ENCODE measurements around the gene NUDT15. TPM values are rescaled to one million over a fixed set of nuclear protein-coding genes. Genes with fewer than 3 reads are reported as not detected.
A peak's percentile ranks its signal among the peaks of the same experiment; 100 is the strongest.

Gene NUDT15
- total and polyA plus RNA-seq, 2 donors from 2014 or later: 11.9 to 19.7 TPM

DNA sequence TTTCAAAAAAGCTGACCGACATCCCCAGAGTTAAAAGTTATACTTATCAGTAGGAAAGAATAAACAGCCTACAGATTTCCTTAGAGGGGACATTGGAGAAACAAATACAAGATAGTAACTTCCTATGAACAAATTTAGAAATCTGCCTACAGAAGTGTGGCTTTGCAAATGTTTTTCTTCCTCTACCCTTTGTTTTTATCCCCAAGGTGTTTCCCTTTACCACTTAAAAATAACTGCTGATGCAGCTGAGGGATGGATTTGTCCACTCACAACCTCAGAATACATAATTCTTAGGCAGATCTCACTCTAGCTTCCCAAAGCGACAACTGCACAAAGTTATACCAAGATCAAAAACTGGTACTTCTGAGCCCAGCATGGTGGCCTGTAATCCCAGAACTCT is 36.5 kb downstream of the NUDT15 start:
- intact Hi-C loops (cut with DNase I): no loop called here
- H3K9ac ChIP-seq (ENCODE audit: low read length in 3 of 3): no peak overlapping the region
- no peaks in the 10 kb centered on the region for H3K27me3 ChIP-seq (ENCODE audit: control insufficient read depth, insufficient read depth, low read length)
- TF ChIP-seq CTCF (IDR thresholded peaks at IDR 0.05; ENCODE audit: borderline replicate concordance, extremely low read depth, insufficient read depth): no peak
- FAIRE-seq (no peak), DNase-seq (no peak)
- H3K27ac ChIP-seq (ENCODE audit: low read depth in 2 of 2, low read length in 2 of 2): no peak overlapping the region
- no peaks in the 10 kb centered on the region for H3K4me1 ChIP-seq (ENCODE audit: control insufficient read depth in 2 of 3, insufficient read depth in 2 of 3, low read depth in 1 of 3, low read length in 3 of 3)
- H3K9me3 ChIP-seq (ENCODE audit: control insufficient read depth in 2 of 3, insufficient read depth in 1 of 3, low read length in 3 of 3): peaks cover 3 to 21% (median 4%) of the 10 kb centered on the region in 3 donors
- H3K36me3 ChIP-seq (ENCODE audit: control insufficient read depth in 2 of 3, insufficient read depth in 3 of 3, low read length in 3 of 3): peaks cover 17 to 68% (median 36%) of the 10 kb centered on the region in 3 donors
- H3K4me3 ChIP-seq (ENCODE audit: low read length in 3 of 3): no peak overlapping the region

DNA sequence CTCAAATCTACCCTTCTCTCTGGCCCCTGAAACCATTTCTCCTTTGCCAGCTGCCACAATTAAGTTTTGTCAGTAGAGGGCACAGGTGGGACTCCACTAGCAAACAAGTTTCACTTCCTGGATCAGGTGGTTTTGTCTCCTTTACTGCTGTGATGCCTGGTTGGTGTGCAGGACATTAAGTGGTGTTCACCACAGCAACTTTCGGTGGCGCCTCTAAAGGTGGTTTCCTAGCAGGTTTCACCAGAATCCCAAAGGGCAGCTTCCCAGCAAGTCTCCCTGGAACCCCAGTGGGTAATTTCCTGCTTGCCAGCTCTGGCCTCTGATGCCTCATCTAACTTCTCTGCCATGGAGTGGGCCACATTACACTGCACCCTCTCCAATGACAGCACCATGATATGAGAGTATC is 40.7 kb downstream of the NUDT15 start:
- Histone ChIP-seq H3K36me3 (ENCODE audit: control insufficient read depth in 2 of 3, insufficient read depth in 3 of 3, low read length in 3 of 3) (peaks cover 7 to 61% (median 35%) of the 10 kb centered on the region in 3 donors), H3K27me3 (ENCODE audit: control insufficient read depth, insufficient read depth, low read length) (no peaks in the 10 kb centered on the region), H3K4me3 (ENCODE audit: low read length in 3 of 3) (no peak overlapping the region), H3K27ac (ENCODE audit: low read depth in 2 of 2, low read length in 2 of 2) (no peak overlapping the region), H3K4me1 (ENCODE audit: control insufficient read depth in 2 of 3, insufficient read depth in 2 of 3, low read depth in 1 of 3, low read length in 3 of 3) (no peaks in the 10 kb centered on the region), H3K9ac (ENCODE audit: low read length in 3 of 3) (no peak overlapping the region), H3K9me3 (ENCODE audit: control insufficient read depth in 2 of 3, insufficient read depth in 1 of 3, low read length in 3 of 3) (no peaks in the 10 kb centered on the region)
- intact Hi-C loops (cut with DNase I): no loop called here
- FAIRE-seq: no peak
- TF ChIP-seq CTCF (IDR thresholded peaks at IDR 0.05; ENCODE audit: borderline replicate concordance, extremely low read depth, insufficient read depth): peak; percentile 28
- peak in 2 of 5 donors; percentile 12 to 21 for DNase-seq

DNA sequence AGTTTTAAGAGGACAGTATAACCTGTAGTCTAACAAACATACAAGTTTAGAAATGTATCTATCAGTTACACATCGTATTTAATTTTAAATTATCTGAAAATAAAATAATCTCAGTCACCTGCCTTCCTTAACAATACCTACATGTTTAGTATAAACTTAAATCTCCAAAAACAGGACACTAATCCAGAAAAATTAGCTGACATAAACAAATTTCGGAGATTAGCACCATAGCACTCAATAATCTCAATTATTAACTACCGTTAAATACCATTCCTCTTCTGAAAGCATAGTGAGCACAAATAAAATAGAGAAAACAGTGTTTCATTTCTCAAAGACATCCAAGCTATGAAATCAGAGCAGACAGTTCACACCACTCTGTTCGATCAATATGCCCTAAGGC is 44.2 kb downstream of the NUDT15 start:
- Histone ChIP-seq H3K36me3 (ENCODE audit: control insufficient read depth in 2 of 3, insufficient read depth in 3 of 3, low read length in 3 of 3) (peaks cover 2 to 47% (median 26%) of the 10 kb centered on the region in 3 donors), H3K27me3 (ENCODE audit: control insufficient read depth, insufficient read depth, low read length) (no peaks in the 10 kb centered on the region), H3K9me3 (ENCODE audit: control insufficient read depth in 2 of 3, insufficient read depth in 1 of 3, low read length in 3 of 3) (no peaks in the 10 kb centered on the region), H3K4me3 (ENCODE audit: low read length in 3 of 3) (no peak overlapping the region), H3K27ac (ENCODE audit: low read depth in 2 of 2, low read length in 2 of 2) (no peak overlapping the region), H3K9ac (ENCODE audit: low read length in 3 of 3) (no peak overlapping the region), H3K4me1 (ENCODE audit: control insufficient read depth in 2 of 3, insufficient read depth in 2 of 3, low read depth in 1 of 3, low read length in 3 of 3) (no peaks in the 10 kb centered on the region)
- DNase-seq (no peak), FAIRE-seq (no peak)
- TF ChIP-seq CTCF (IDR thresholded peaks at IDR 0.05; ENCODE audit: borderline replicate concordance, extremely low read depth, insufficient read depth): no peak
- intact Hi-C loops (cut with DNase I): no loop called here

DNA sequence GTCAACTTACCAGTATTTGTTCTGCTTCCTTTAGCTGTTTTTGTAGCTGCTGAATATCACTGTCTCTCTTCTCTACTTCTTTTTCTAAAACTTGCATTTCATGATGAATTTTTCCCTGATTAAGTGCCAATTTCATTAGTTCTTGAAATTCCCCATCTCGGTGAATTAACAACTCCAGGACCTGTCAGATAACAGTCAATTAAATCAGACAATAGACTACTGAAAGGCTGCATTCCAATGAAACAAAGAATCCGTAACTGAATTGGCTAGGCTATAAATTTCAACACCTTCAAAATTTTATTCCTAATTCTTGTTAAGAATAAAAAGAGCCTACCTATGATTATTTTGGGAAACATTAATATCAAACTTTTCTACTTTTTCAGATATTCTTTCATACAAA is 48.7 kb downstream of the NUDT15 start:
- H3K9me3 ChIP-seq (ENCODE audit: control insufficient read depth in 2 of 3, insufficient read depth in 1 of 3, low read length in 3 of 3): no peaks in the 10 kb centered on the region
- TF ChIP-seq CTCF (IDR thresholded peaks at IDR 0.05; ENCODE audit: borderline replicate concordance, extremely low read depth, insufficient read depth): no peak
- no peak for FAIRE-seq

More for the DNA sequence above, 48.7 kb downstream of the NUDT15 start:
- DNase-seq: no peak
- Histone ChIP-seq H3K27ac (ENCODE audit: low read depth in 2 of 2, low read length in 2 of 2) (no peak overlapping the region), H3K36me3 (ENCODE audit: control insufficient read depth in 2 of 3, insufficient read depth in 3 of 3, low read length in 3 of 3) (peaks cover 2 to 18% (median 5%) of the 10 kb centered on the region in 3 donors), H3K9ac (ENCODE audit: low read length in 3 of 3) (no peak overlapping the region), H3K4me1 (ENCODE audit: control insufficient read depth in 2 of 3, insufficient read depth in 2 of 3, low read depth in 1 of 3, low read length in 3 of 3) (no peaks in the 10 kb centered on the region), H3K27me3 (ENCODE audit: control insufficient read depth, insufficient read depth, low read length) (no peaks in the 10 kb centered on the region), H3K4me3 (ENCODE audit: low read length in 3 of 3) (no peak overlapping the region)
- intact Hi-C loops (cut with DNase I): no loop called here
